Kidney (tissue), 14 donors: ENCODE data around the gene CCDC86. TPM values are rescaled to one million over a fixed set of nuclear protein-coding genes. Genes with fewer than 3 reads are reported as not detected.

Source experiments
- DNase-seq, 5 donors: peaks; one replicate each; pipeline ENCODE4 v3.0.0-alpha.2; 2013 to 2020
- FAIRE-seq: peaks from 2 replicates; lab custom pipeline; 2012; peaks lifted over from hg19 to GRCh38; lab: Jason Lieb, UNC
- H3K27ac ChIP-seq, 2 donors: one replicate each; pipeline ENCODE4 v1.7.0; 2013; ENCODE audit warnings: low read depth in 2 of 2, low read length in 2 of 2, inconsistent platforms in 1 of 2
- H3K27me3 ChIP-seq: one replicate; pipeline ENCODE4 v1.7.1; 2013; ENCODE audit warnings: low read length, inconsistent platforms; ENCODE audit not compliant: control insufficient read depth, insufficient read depth
- H3K36me3 ChIP-seq, 3 donors: one replicate each; pipeline versions ENCODE4 v1.7.0 to v1.7.1; 2013; ENCODE audit warnings: low read length in 3 of 3, control low read depth in 1 of 3, inconsistent platforms in 1 of 3; ENCODE audit not compliant: insufficient read depth in 3 of 3, control insufficient read depth in 2 of 3
- H3K4me1 ChIP-seq, 3 donors: one replicate each; pipeline versions ENCODE4 v1.7.0 to v1.7.1; 2013; ENCODE audit warnings: low read length in 3 of 3, inconsistent platforms in 1 of 3, low read depth in 1 of 3; ENCODE audit not compliant: control insufficient read depth in 2 of 3, insufficient read depth in 2 of 3
- H3K4me3 ChIP-seq, 3 donors: one replicate each; pipeline versions ENCODE4 v1.7.0 to v1.8.1; 2013; ENCODE audit warnings: low read length in 3 of 3, control low read depth in 1 of 3, inconsistent platforms in 1 of 3
- H3K9ac ChIP-seq, 3 donors: one replicate each; pipeline versions ENCODE4 v1.7.0 to v1.7.1; 2013; ENCODE audit warnings: low read length in 3 of 3, control low read depth in 1 of 3, inconsistent platforms in 1 of 3
- H3K9me3 ChIP-seq, 3 donors: one replicate each; pipeline versions ENCODE4 v1.7.0 to v1.7.1; 2013; ENCODE audit warnings: low read length in 3 of 3, control low read depth in 1 of 3, inconsistent platforms in 1 of 3; ENCODE audit not compliant: control insufficient read depth in 2 of 3, insufficient read depth in 1 of 3
- intact Hi-C: fragments of 100-400 bp; cut with DNase I; formaldehyde crosslinking; loops from one replicate; pipeline ENCODE4 v1.11.1; 2022
- polyA plus RNA-seq: library from polyadenylated mRNA; stranded (reverse); fragments of 350-450 nt; fragmentation: Illumina TruSeq; extraction: RNeasy Lipid Tissue Mini Kit (QIAGEN cat#74804); gene quantifications from one replicate; pipeline ENCODE4 v1.2.3, GENCODE V29; 2014; ENCODE audit warnings: low read depth, low replicate concordance; ENCODE audit not compliant: insufficient read depth
- total RNA-seq: library from RNA; stranded (reverse); fragmentation: NEBNext Ultra II Directional; extraction: Animal tissue kit (Norgen Biotek cat#: 25700); gene quantifications from one replicate; pipeline ENCODE4 v1.2.1, GENCODE V29; 2021
- TF ChIP-seq, protein P1 (sequence below): IDR thresholded peaks from 3 replicates; pipeline ENCODE4 v1.5.1; 2012; ENCODE audit warnings: mild to moderate bottlenecking, moderate library complexity, borderline replicate concordance; ENCODE audit not compliant: insufficient read depth; ENCODE audit errors: extremely low read depth
- donor health status: control.
- donor health status: control.
- donor health status: control.
- donor health status: control.
- donor health status: control.
- donor health status: DM: yes; HTN: yes; CAD: no.
- donor health status: Normal renal cell carcinoma (clear cell type).

The CCDC86 gene
- total and polyA plus RNA-seq, 2 donors from 2014 or later: 15.9 to 18.9 TPM

DNA sequence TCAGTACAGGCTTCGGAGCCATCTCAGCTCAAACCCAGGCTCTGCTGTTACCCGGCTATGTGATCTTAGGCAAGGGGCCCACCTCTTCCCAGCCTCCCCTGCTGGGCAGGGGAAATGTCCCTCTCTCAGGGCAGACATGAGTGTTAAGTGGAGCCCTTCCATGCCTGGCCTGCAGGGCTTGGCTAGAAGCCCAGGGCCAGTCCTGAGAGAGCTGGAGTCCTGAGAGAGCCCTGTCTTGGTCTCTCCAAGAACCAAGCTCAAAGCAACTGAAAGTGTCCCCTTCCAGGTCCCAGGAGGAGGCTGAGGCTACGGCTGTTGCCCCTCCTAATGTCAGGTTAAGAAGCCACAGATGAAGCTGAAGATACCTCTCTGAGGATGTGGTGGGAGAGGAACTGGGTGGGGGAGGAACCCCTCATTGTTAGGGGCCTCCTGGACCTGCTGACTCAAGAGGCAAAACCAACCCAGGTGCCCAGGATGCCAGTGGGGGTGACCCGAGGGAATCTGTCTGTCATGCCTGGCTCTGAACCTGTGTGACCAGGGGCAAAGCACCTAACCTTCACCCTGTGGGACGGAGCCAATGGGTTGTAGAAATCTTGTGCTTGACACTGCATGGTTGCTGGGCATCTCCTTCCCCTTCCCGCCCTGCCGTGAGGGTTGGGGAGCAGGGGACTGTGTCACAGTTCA is 29.6 kb downstream of the CCDC86 start:
- intact Hi-C loops: no loop called here
- Histone ChIP-seq H3K27ac (no peak overlapping the region), H3K4me1 (no peaks in the 10 kb centered on the region), H3K9me3 (no peaks in the 10 kb centered on the region), H3K27me3 (no peaks in the 10 kb centered on the region), H3K4me3 (no peak overlapping the region), H3K9ac (no peak overlapping the region), H3K36me3 (no peaks in the 10 kb centered on the region)
- DNase-seq (peak in 1 of 5 donors; percentile 17), FAIRE-seq (no peak)
- TF ChIP-seq, protein P1, sequence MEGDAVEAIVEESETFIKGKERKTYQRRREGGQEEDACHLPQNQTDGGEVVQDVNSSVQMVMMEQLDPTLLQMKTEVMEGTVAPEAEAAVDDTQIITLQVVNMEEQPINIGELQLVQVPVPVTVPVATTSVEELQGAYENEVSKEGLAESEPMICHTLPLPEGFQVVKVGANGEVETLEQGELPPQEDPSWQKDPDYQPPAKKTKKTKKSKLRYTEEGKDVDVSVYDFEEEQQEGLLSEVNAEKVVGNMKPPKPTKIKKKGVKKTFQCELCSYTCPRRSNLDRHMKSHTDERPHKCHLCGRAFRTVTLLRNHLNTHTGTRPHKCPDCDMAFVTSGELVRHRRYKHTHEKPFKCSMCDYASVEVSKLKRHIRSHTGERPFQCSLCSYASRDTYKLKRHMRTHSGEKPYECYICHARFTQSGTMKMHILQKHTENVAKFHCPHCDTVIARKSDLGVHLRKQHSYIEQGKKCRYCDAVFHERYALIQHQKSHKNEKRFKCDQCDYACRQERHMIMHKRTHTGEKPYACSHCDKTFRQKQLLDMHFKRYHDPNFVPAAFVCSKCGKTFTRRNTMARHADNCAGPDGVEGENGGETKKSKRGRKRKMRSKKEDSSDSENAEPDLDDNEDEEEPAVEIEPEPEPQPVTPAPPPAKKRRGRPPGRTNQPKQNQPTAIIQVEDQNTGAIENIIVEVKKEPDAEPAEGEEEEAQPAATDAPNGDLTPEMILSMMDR: no peak

DNA sequence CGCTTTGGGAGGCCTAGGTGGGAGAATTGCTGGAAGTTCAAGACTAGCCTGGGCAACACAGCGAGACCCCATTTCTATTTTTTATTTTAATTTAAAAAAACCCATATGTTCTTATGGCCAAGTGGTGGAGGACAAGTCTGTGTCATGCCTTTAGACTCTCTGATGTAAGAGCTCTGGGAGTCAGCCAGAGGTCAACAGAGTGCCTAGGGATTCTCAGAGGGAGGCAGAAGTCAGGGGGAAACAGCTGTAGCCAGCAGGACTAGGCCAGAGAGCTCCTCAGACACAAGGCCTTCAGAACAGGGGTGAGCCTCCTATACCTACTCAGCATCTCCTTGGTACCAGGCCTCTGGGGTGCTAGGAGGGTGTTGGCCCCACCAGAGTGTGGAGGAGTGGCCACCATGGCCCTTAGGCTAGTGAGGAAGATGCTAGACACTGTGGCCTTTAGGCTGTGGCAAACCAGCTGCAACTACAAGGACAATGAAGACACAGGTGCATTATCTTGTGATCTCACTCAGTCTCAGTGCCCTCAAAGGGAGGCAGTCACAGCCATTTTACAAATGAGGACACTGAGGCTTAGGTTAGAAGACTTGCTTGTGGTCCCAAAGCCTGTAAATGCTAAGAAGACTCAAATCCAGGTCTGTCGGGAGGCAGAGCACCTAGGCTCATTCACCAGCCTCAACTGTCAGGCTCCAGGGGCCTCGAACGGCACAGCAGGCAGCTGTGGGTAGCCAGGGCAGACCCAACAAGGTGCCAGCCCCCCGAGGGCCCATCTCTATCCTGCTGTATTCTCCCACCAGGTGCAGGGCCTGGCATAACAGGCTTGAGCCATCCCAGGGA is 30.4 kb downstream of the CCDC86 start:
- intact Hi-C loops: no loop called here
- no peaks in the 10 kb centered on the region for H3K9me3 ChIP-seq
- DNase-seq (peak in 2 of 5 donors; percentile 20 to 53), FAIRE-seq (no peak)
- TF ChIP-seq, protein P1: no peak
- no peaks in the 10 kb centered on the region for H3K27me3 ChIP-seq
- H3K4me1 ChIP-seq: no peaks in the 10 kb centered on the region
- H3K4me3 ChIP-seq: no peak overlapping the region
- H3K9ac ChIP-seq: no peak overlapping the region
- H3K36me3 ChIP-seq: no peaks in the 10 kb centered on the region
- no peak overlapping the region for H3K27ac ChIP-seq

- Histone ChIP-seq H3K9me3 (no peaks in the 10 kb centered on the region), H3K36me3 (no peaks in the 10 kb centered on the region), H3K27me3 (no peaks in the 10 kb centered on the region), H3K4me3 (no peak overlapping the region), H3K4me1 (no peaks in the 10 kb centered on the region), H3K9ac (no peak overlapping the region), H3K27ac (no peak overlapping the region)
- FAIRE-seq (no peak), DNase-seq (peak in 1 of 5 donors; percentile 31)
- intact Hi-C loops: no loop called here
- TF ChIP-seq, protein P1: no peak
These were observed 31.1 kb downstream of the CCDC86 start for GRCh38 chr11:60872961-60873524.
